ENCODE results near the gene TFR2. TPM values are rescaled to one million over a fixed set of nuclear protein-coding genes. Genes with fewer than 3 reads are reported as not detected.

Gene TFR2
- total RNA-seq, 1 donor from 2014 or later = 0.71 TPM

DNA sequence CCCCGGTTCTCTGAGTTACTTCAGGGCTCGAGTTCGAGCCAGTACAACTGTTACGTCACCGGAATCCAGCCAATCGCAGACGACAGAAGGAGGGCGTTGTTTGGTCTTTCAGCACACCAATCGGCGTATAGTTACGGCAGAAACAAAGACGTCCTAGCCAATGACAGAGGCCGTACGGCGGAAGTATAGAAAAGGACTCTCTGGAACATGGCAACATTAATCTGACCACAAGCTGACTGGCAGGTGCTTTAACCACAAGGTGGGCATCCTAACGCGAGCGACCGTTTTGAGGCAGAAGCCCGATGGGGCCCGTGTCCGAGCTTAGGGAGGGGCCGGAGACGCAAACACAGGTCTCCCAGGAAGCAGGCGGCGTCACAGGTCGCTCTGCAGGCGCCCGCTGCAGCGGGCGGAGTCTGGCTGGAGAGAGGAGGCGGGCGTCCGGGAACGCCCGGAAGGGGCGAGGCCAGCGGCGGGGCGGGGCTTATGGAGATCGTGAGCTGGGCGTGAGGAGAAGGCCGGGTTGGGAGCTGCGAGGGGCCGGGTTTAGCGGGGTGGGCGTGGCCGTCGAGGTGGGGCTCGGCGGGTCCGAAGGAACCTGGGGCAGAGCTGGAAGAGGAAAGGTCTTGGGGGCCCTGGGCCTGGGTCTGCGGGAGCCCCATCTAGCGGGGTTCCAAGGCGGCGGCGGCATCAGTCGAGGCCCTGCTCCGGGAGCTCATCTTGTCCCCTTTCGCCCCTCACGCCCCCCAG lies 29.2 kb downstream of the TFR2 start, which contains the start of gene MOSPD3:
TSS of gene MOSPD3 (plus strand) at position 558 of the 747 bp plus-strand sequence. CDS start 252 bp downstream, outside the sequence.
- no peaks in the 10 kb centered on the region for H3K36me3 ChIP-seq (ENCODE audit: control insufficient read depth, insufficient read depth, low read length)
- TF ChIP-seq, protein P1, sequence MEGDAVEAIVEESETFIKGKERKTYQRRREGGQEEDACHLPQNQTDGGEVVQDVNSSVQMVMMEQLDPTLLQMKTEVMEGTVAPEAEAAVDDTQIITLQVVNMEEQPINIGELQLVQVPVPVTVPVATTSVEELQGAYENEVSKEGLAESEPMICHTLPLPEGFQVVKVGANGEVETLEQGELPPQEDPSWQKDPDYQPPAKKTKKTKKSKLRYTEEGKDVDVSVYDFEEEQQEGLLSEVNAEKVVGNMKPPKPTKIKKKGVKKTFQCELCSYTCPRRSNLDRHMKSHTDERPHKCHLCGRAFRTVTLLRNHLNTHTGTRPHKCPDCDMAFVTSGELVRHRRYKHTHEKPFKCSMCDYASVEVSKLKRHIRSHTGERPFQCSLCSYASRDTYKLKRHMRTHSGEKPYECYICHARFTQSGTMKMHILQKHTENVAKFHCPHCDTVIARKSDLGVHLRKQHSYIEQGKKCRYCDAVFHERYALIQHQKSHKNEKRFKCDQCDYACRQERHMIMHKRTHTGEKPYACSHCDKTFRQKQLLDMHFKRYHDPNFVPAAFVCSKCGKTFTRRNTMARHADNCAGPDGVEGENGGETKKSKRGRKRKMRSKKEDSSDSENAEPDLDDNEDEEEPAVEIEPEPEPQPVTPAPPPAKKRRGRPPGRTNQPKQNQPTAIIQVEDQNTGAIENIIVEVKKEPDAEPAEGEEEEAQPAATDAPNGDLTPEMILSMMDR (IDR thresholded peaks at IDR 0.05; ENCODE audit: insufficient read depth, low read length, poor library complexity, severe bottlenecking) = no peak
- H3K4me3 ChIP-seq (ENCODE audit: low read depth, low read length) = peak within 1 kb of the TSS; percentile 73
- no peaks in the 10 kb centered on the region for H3K27me3 ChIP-seq (ENCODE audit: control insufficient read depth, insufficient read depth, low read length)
- DNase-seq (ENCODE audit: low read depth) = peak; percentile 99

DNA sequence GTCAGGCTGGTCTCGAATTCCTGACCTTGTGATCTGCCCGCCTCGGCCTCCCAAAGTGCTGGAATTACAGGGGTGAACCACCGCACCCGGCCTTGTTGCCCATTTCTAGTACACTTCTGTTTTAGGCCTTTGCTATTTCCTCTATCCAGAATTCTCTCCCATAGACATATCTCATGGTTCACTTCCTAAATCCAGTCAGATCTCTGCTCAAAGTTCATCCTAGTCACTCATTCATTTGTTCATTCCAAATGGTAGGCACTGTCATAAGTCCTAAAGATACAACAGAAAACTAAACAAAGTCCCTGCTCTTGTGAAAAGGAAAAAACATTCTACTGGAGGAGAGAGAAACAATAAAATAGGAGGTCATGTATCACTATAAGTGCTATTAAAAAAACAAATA lies 31.4 kb downstream of the TFR2 start:
- TF ChIP-seq, protein P1 (IDR thresholded peaks at IDR 0.05; ENCODE audit: insufficient read depth, low read length, poor library complexity, severe bottlenecking) = no peak
- H3K27me3 ChIP-seq (ENCODE audit: control insufficient read depth, insufficient read depth, low read length) = no peaks in the 10 kb centered on the region
- DNase-seq (ENCODE audit: low read depth) = no peak
- no peaks in the 10 kb centered on the region for H3K36me3 ChIP-seq (ENCODE audit: control insufficient read depth, insufficient read depth, low read length)
- H3K4me3 ChIP-seq (ENCODE audit: low read depth, low read length) = no peak overlapping the region

DNA sequence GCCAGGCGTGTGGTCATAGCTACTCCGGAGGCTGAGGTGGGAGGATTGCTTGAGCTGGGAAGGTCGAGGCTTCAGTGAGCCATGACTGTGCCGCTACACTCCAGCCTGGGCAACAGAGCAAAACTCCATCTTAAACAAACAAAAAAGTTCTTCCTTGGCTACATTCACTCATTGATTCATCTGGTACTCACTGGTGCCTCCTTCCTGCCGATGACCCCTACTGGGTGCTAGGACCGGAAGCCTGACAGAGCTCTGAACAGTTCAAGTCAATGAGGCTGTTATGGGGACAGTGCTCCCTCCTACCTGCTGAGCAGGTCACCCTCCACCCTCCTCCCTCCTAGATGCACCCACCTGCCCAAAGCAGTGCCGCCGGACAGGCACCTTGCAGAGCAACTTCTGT lies 34.2 kb downstream of the TFR2 start:
- DNase-seq (ENCODE audit: low read depth) = no peak
- no peaks in the 10 kb centered on the region for H3K27me3 ChIP-seq (ENCODE audit: control insufficient read depth, insufficient read depth, low read length)
- H3K36me3 ChIP-seq (ENCODE audit: control insufficient read depth, insufficient read depth, low read length) = no peaks in the 10 kb centered on the region
- H3K4me3 ChIP-seq (ENCODE audit: low read depth, low read length) = no peak overlapping the region
- TF ChIP-seq, protein P1 (IDR thresholded peaks at IDR 0.05; ENCODE audit: insufficient read depth, low read length, poor library complexity, severe bottlenecking) = no peak

DNA sequence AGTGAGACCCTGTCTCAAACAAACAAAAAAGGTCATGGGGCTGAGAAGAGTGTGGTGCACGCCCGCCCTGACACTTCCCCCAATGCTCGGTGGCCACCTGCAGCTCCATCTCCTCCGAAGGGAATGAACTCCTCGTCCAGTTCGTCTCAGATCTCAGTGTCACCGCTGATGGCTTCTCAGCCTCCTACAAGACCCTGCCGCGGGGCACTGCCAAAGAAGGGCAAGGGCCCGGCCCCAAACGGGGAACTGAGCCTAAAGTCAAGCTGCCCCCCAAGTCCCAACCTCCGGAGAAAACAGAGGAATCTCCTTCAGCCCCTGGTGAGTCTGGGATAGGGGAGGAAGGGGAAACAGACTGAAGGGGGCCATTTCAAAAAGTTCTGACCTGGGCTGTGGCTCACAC lies 35.0 kb downstream of the TFR2 start:
- TF ChIP-seq, protein P1 (IDR thresholded peaks at IDR 0.05; ENCODE audit: insufficient read depth, low read length, poor library complexity, severe bottlenecking) = no peak
- no peak for DNase-seq (ENCODE audit: low read depth)
- H3K4me3 ChIP-seq (ENCODE audit: low read depth, low read length) = no peak overlapping the region

DNA sequence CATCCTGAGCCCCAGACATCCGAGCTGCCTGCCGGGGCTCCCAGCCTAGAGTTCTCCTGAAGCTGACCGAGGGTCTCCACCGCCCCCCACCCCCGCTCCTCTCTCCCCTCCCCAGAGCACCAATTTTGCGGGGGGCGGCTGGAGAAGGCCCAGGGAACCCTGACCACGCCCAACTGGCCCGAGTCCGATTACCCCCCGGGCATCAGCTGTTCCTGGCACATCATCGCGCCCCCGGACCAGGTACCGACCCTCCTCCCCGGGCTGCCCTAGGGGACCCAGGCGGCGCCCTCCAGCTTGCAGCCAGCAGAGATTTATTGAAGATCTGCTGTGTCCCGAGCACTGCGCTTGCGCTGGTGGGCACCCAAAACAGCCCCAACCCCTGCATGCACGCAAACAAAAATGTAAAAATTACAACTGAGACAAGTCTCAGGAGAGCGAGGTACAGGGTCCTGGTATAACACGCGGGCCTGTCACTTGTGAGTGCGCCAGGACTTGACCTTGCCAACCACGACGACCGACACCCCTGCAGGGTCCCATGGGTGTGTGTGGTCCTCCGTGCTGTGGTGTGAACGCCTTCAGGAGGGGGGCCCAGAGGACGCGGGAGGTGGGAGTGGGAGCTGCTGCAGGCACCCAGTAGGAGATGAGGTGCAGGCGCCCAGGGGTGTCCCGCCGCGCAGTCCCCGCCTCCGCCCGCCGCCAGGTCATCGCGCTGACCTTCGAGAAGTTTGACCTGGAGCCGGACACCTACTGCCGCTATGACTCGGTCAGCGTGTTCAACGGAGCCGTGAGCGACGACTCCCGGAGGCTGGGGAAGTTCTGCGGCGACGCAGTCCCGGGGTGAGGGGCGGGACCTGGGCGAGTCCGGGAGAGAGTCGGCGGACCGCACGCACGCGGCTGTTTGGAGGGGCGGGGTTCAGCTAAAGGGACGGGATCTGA lies 36.1 kb downstream of the TFR2 start:
- TF ChIP-seq, protein P1 (IDR thresholded peaks at IDR 0.05; ENCODE audit: insufficient read depth, low read length, poor library complexity, severe bottlenecking) = no peak
- Histone ChIP-seq H3K27me3 (ENCODE audit: control insufficient read depth, insufficient read depth, low read length) (no peaks in the 10 kb centered on the region), H3K4me3 (ENCODE audit: low read depth, low read length) (peak overlapping the region; percentile 51), H3K36me3 (ENCODE audit: control insufficient read depth, insufficient read depth, low read length) (no peaks in the 10 kb centered on the region)
- no peak for DNase-seq (ENCODE audit: low read depth)

More for the DNA sequence above, 35.0 kb downstream of the TFR2 start:
- no peaks in the 10 kb centered on the region for H3K27me3 ChIP-seq (ENCODE audit: control insufficient read depth, insufficient read depth, low read length)
- no peaks in the 10 kb centered on the region for H3K36me3 ChIP-seq (ENCODE audit: control insufficient read depth, insufficient read depth, low read length)

Data from kidney epithelial cell (primary cell).